K562 (cell line): Measurements from ENCODE around the gene ZNF385C. TPM values are rescaled to one million over a fixed set of nuclear protein-coding genes. Genes with fewer than 3 reads are reported as not detected.
A peak's percentile ranks its signal among the peaks of the same experiment; 100 is the strongest.
"Not testable (repeated sequence)": the region's sequence is repeated elsewhere in the genome, so short reads cannot be mapped to it uniquely, and the experiment has no call there.

Source experiments
- ATAC-seq: fragments of 200-7000 bp; cut with Tn5 transposase; 3 replicates; pipeline ENCODE4 v1.9.1; 2020; ENCODE audit warnings: moderate library complexity
- BruUV-seq: library from RNA; stranded (reverse); fragments of 400-500 nt; replicated peaks from 2 replicates; lab custom pipeline; 2021; lab: Mats Ljungman, UMichigan
- CTCF ChIA-PET: fragments of 300-600 bp; formaldehyde crosslinking; extraction: SDS; loops from one replicate; lab custom pipeline; 2021; ENCODE audit warnings: low intra/inter-chr PET ratio; lab: Yijun Ruan, JAX
- POLR2A ChIA-PET: fragments of 300-600, 350-650 bp; sonication (Branson Sonifier 250); formaldehyde crosslinking; extraction: SDS; loops from one replicate; lab custom pipeline; 2021; ENCODE audit warnings: antibody characterized with exemption, inconsistent platforms; lab: Yijun Ruan, JAX
- DNase-seq, 4 experiments: peaks; one replicate each; pipeline versions ENCODE4 v3.0.0 to v3.0.0-alpha.2; 2011 to 2018; ENCODE audit warnings: low spot score in 3 of 4, mixed read lengths in 3 of 4; ENCODE audit errors: extremely low read depth in 1 of 4
- FAIRE-seq: peaks from 2 replicates; lab custom pipeline; 2011; peaks lifted over from hg19 to GRCh38; lab: Jason Lieb, UNC
- H2AFZ ChIP-seq: 2 replicates; pipeline ENCODE4 v1.6.0; 2011; ENCODE audit warnings: low read depth, low read length, control low read depth, inconsistent platforms
- H3K27ac ChIP-seq: fragments of 200-600 bp; 3 replicates; pipeline ENCODE4 v1.8.0; 2011; ENCODE audit warnings: low read depth, mild to moderate bottlenecking, control low read depth, inconsistent platforms, low read length, moderate library complexity, mixed read lengths; ENCODE audit errors: extremely low read depth
- H3K27me3 ChIP-seq, 2 experiments: fragments of 300-600 bp in 1 of 2; 2 replicates in 1 of 2; 3 replicates in 1 of 2; pipeline versions ENCODE4 v1.6.0 to v1.8.0; 2011; ENCODE audit warnings: inconsistent platforms in 2 of 2, low read length in 2 of 2, mild to moderate bottlenecking in 1 of 2, mixed read lengths in 1 of 2, moderate library complexity in 1 of 2; ENCODE audit not compliant: control insufficient read depth in 2 of 2, insufficient read depth in 2 of 2
- H3K36me3 ChIP-seq: fragments of 300-600 bp; 3 replicates; pipeline ENCODE4 v1.8.0; 2011; ENCODE audit warnings: mild to moderate bottlenecking, low read length, inconsistent platforms; ENCODE audit not compliant: control insufficient read depth, insufficient read depth
- H3K4me1 ChIP-seq, 2 experiments: fragments of 200-600 bp in 1 of 2; replicated peaks in 1 of 2; 2 replicates in 1 of 2; 3 replicates in 1 of 2; pipeline versions ENCODE4 v1.5.1 to v1.8.0; 2011; ENCODE audit warnings: inconsistent platforms in 2 of 2, low read length in 2 of 2, mild to moderate bottlenecking in 1 of 2, mixed read lengths in 1 of 2, moderate library complexity in 1 of 2; ENCODE audit not compliant: control insufficient read depth in 2 of 2, insufficient read depth in 2 of 2
- H3K4me2 ChIP-seq: 2 replicates; pipeline ENCODE4 v1.6.1; 2011; ENCODE audit warnings: low read length, control low read depth, inconsistent platforms, mixed read lengths; ENCODE audit not compliant: insufficient read depth
- H3K4me3 ChIP-seq: fragments of 200-600 bp; sonication (generic), shearing (Covaris generic); 2 replicates; pipeline ENCODE4 v1.5.1; 2016; ENCODE audit warnings: control low read depth, inconsistent platforms
- H3K79me2 ChIP-seq: fragments of 200-600 bp; 3 replicates; pipeline ENCODE4 v1.8.0; 2011; ENCODE audit warnings: low read length, inconsistent platforms; ENCODE audit not compliant: control insufficient read depth, insufficient read depth
- H3K9ac ChIP-seq, 2 experiments: 2 replicates each; pipeline versions ENCODE4 v1.6.0 to v1.6.1; 2011; ENCODE audit warnings: low read depth in 2 of 2, low read length in 2 of 2, control low read depth in 1 of 2, inconsistent platforms in 1 of 2, mild to moderate bottlenecking in 1 of 2, mixed read lengths in 1 of 2; ENCODE audit not compliant: insufficient read depth in 1 of 2
- H3K9me1 ChIP-seq: one replicate; pipeline ENCODE4 v1.6.0; 2011; ENCODE audit warnings: inconsistent platforms, mild to moderate bottlenecking, low read length, moderate library complexity; ENCODE audit not compliant: control insufficient read depth, insufficient read depth
- H3K9me3 ChIP-seq: replicated peaks from 2 replicates; pipeline ENCODE4 v1.5.1; 2011; ENCODE audit warnings: low read depth, low read length, inconsistent platforms; ENCODE audit not compliant: control insufficient read depth, insufficient read depth
- H4K20me1 ChIP-seq: replicated peaks from 2 replicates; pipeline ENCODE4 v1.6.1; 2011; ENCODE audit warnings: low read length, inconsistent platforms, mixed read lengths; ENCODE audit not compliant: control insufficient read depth, insufficient read depth
- CEBPB ChIP-seq: fragments of 450-650 bp; IDR thresholded peaks from 2 replicates; pipeline ENCODE4 v1.6.1; 2016; ENCODE audit warnings: missing genetic modification characterization, missing compliant biosample characterization
- CEBPG ChIP-seq, 3 experiments: fragments of 200-800 bp in 1 of 3; sonication (Bioruptor generic) in 1 of 3; sonication (generic) in 1 of 3; formaldehyde crosslinking in 1 of 3; IDR thresholded peaks in 2 of 3; conservative IDR thresholded peaks in 1 of 3; 2 replicates each; pipeline versions ENCODE4 v1.6.1 to v1.8.0; 2016 to 2022; ENCODE audit warnings: missing compliant biosample characterization in 2 of 3, missing genetic modification characterization in 2 of 3, mild to moderate bottlenecking in 1 of 3, missing genetic modification reagents in 1 of 3
- GATA2 ChIP-seq: sonication (generic); formaldehyde crosslinking; IDR thresholded peaks from 2 replicates; pipeline ENCODE4 v1.4.0; 2020; ENCODE audit warnings: mild to moderate bottlenecking, missing genetic modification reagents
- ZNF3 ChIP-seq: fragments of 250-450 bp; sonication (Bioruptor Pico); IDR thresholded peaks from 2 replicates; pipeline ENCODE4 v1.5.0; 2021; ENCODE audit warnings: mild to moderate bottlenecking, moderate library complexity
- WGBS: fragments of 100-300 bp; shearing (Covaris generic); methylation state at CpG from one replicate; pipeline ENCODE4 v1.1.6; 2016; ENCODE audit warnings: low coverage, mixed read lengths; ENCODE audit not compliant: insufficient coverage; ENCODE audit errors: missing lambda C conversion rate; 5-methylcytosine and 5-hydroxymethylcytosine counted together
- in situ Hi-C: fragments of 300-500 bp; cut with MboI; formaldehyde crosslinking; loops from 4 replicates; pipeline ENCODE4 v1.15.0; 2018; ENCODE audit warnings: inconsistent platforms, mixed read lengths
- intact Hi-C: fragments of 100-400 bp; cut with micrococcal nuclease; formaldehyde crosslinking; loops from 2 replicates; pipeline ENCODE4 v1.14.2; 2022
- polyA plus RNA-seq, 8 experiments: library from polyadenylated mRNA; depleted of rRNA in 4 of 8; stranded (reverse) in 5 of 8; unstranded in 3 of 8; fragments of >200 nt; fragmentation: Nextera tagmentation in 2 of 8; fragmentation: Illumina TruSeq in 1 of 8; extraction: Ambion mirVana in 2 of 8; extraction: Trizol in 1 of 8; gene quantifications; 2 replicates each; pipeline versions ENCODE4 v1.2.1 to v1.2.3, GENCODE V29; 2011 to 2014; ENCODE audit warnings: inconsistent platforms in 1 of 8, missing spikeins in 1 of 8
- total RNA-seq, 7 experiments: library from RNA; depleted of rRNA in 6 of 7; stranded (reverse); fragments of >200 nt in 6 of 7; fragmentation: Illumina TruSeq in 2 of 7; extraction: Trizol in 2 of 7; gene quantifications; 2 replicates each; pipeline versions ENCODE4 v1.2.1 to v1.2.3, GENCODE V29; 2011 to 2021; ENCODE audit warnings: low replicate concordance in 1 of 7
- TF ChIP-seq, protein P1 (sequence below): fragments of 250-450 bp; sonication (Bioruptor Pico); IDR thresholded peaks from 2 replicates; pipeline ENCODE4 v1.5.0; 2021; ENCODE audit warnings: mild to moderate bottlenecking, borderline replicate concordance
- TF ChIP-seq, protein P2 (sequence below), 2 experiments: fragments of 450-650 bp in 1 of 2; IDR thresholded peaks; 2 replicates each; pipeline ENCODE4 v1.6.1; 2011 to 2017; ENCODE audit warnings: low read depth in 2 of 2, antibody characterized with exemption in 1 of 2, borderline replicate concordance in 1 of 2, low read length in 1 of 2, mild to moderate bottlenecking in 1 of 2, mixed read lengths in 1 of 2; ENCODE audit not compliant: control insufficient read depth in 1 of 2

Gene ZNF385C
- total and polyA plus RNA-seq, 9 of the 15 experiments (the other 6 are each of a cell fraction or from before 2014, with no cell fraction given), result 0.03 to 0.35 (median 0.18) TPM; not detected in 1

DNA sequence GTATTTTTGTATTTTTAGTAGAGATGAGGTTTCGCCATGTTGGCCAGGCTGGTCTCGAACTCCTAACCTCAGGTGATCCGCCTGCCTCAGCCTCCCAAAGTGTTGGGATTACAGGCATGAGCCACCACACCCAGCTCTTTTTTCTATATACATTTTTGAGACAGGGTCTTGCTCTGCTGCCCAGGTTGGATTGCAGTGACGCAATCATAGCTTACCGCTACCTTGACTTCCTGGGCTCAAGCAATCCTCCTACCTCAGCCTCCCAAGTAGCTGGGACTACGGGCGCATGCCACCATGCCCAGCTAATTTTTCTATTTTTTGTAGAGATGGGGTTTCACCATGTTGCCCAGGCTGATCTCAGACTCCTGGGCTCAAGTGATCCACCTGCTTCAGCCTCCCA lies 42.4 kb upstream of the ZNF385C start:
- FAIRE-seq; H3K9me3 ChIP-seq; ATAC-seq; BruUV-seq; H3K27ac ChIP-seq; intact Hi-C loops; H3K4me2 ChIP-seq; H3K4me3 ChIP-seq; in situ Hi-C loops; DNase-seq; H2AFZ ChIP-seq; H3K9me1 ChIP-seq; H3K9ac ChIP-seq; CTCF ChIA-PET; H3K27me3 ChIP-seq; TF ChIP-seq CEBPG (CRISPR knock-in tag; IDR thresholded peaks at IDR 0.05): not testable (repeated sequence)
- Histone ChIP-seq H3K4me1 (peaks cover 6 to 10% of the 10 kb centered on the region in 2 experiments; a peak in 3 of 5 replicates), H3K79me2 (peaks cover 73% of the 10 kb centered on the region), H4K20me1 (peaks cover 14% of the 10 kb centered on the region; the same call in 1 of the 2 replicates), H3K36me3 (peaks cover 72% of the 10 kb centered on the region)
- WGBS, result 98% methylated on average over 7 of the region's 7 CpGs
- TF ChIP-seq CEBPB (peak; percentile 47), CEBPG (tag; conservative IDR thresholded peaks at IDR 0.05 in 1 of 2, IDR thresholded peaks at IDR 0.05 in 1 of 2) (peak in 1 of 2 experiments; percentile 33; a peak in 1 of 4 replicates)
- POLR2A ChIA-PET, result interaction anchor here (0.5 to 0.6 kb wide), 2 partner anchors 259 to 447 kb away, joined by 3 read pairs; no protein-coding TSS in a partner anchor

DNA sequence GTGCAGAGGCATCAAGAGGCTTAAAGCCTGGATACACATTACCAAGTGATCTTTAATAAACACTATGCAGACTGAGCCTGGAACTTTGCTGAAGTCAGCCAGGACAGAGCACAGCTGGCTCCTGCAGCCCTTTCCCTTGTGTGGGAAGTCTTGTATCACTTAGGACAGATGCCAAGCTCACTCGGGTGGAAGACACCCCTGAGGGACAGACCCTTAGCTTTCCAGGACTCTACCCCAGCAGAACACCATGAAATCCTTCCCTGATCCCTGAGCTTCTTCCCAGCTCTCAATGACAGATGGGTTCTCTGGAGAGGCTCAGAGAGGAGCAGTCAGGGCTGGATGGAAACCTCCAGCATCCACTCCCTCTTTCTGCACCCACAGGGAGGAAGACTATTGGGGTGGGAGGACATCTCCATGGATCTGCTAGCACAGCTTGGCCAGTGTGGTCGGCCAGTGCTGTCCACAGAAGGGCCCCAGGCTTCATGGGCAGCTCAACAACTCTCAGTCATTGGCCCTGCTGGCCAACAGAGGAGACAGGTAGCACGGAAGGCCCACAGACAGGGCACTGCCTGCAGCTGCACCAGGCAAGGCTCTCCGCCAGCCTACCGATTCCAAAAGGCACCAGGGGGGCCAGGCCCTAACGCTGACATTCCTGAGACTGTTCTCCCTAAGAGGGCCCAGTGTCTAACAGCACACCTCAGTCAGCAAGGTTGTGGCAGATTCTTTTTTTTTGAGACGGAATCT lies 40.6 kb upstream of the ZNF385C start:
- peaks cover 10% of the 10 kb centered on the region; the same call in 1 of the 2 replicates for H4K20me1 ChIP-seq
- TF ChIP-seq, protein P1, sequence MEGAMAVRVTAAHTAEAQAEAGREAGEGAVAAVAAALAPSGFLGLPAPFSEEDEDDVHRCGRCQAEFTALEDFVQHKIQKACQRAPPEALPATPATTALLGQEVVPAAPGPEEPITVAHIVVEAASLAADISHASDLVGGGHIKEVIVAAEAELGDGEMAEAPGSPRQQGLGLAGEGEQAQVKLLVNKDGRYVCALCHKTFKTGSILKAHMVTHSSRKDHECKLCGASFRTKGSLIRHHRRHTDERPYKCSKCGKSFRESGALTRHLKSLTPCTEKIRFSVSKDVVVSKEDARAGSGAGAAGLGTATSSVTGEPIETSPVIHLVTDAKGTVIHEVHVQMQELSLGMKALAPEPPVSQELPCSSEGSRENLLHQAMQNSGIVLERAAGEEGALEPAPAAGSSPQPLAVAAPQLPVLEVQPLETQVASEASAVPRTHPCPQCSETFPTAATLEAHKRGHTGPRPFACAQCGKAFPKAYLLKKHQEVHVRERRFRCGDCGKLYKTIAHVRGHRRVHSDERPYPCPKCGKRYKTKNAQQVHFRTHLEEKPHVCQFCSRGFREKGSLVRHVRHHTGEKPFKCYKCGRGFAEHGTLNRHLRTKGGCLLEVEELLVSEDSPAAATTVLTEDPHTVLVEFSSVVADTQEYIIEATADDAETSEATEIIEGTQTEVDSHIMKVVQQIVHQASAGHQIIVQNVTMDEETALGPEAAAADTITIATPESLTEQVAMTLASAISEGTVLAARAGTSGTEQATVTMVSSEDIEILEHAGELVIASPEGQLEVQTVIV, result no peak
- TF ChIP-seq GATA2 (CRISPR knock-in tag) (no peak), ZNF3 (CRISPR knock-in tag) (no peak)
- TF ChIP-seq, protein P2, sequence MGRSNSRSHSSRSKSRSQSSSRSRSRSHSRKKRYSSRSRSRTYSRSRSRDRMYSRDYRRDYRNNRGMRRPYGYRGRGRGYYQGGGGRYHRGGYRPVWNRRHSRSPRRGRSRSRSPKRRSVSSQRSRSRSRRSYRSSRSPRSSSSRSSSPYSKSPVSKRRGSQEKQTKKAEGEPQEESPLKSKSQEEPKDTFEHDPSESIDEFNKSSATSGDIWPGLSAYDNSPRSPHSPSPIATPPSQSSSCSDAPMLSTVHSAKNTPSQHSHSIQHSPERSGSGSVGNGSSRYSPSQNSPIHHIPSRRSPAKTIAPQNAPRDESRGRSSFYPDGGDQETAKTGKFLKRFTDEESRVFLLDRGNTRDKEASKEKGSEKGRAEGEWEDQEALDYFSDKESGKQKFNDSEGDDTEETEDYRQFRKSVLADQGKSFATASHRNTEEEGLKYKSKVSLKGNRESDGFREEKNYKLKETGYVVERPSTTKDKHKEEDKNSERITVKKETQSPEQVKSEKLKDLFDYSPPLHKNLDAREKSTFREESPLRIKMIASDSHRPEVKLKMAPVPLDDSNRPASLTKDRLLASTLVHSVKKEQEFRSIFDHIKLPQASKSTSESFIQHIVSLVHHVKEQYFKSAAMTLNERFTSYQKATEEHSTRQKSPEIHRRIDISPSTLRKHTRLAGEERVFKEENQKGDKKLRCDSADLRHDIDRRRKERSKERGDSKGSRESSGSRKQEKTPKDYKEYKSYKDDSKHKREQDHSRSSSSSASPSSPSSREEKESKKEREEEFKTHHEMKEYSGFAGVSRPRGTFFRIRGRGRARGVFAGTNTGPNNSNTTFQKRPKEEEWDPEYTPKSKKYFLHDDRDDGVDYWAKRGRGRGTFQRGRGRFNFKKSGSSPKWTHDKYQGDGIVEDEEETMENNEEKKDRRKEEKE (IDR thresholded peaks at IDR 0.05; ENCODE audit: borderline replicate concordance in 1 of 2, control insufficient read depth in 1 of 2, low read depth in 2 of 2, low read length in 1 of 2), result no peak

More for the DNA sequence above, 40.6 kb upstream of the ZNF385C start:
- in situ Hi-C loops (no loop called here), intact Hi-C loops (no loop called here)
- WGBS, result 77% methylated on average over 7 of the region's 7 CpGs
- peaks cover 9 to 11% of the 10 kb centered on the region in 2 experiments; a peak in 3 of 5 replicates for H3K4me1 ChIP-seq
- ATAC-seq, result 0 out of 3 replicates have a peak, but pooled peaks have one; percentile 19
- peak; percentile 59 for FAIRE-seq
- H3K79me2 ChIP-seq, result peaks cover 80% of the 10 kb centered on the region
- H3K4me2 ChIP-seq, result no peak overlapping the region
- H3K9me1 ChIP-seq, result no peaks in the 10 kb centered on the region
- peaks cover 80% of the 10 kb centered on the region for H3K36me3 ChIP-seq
- POLR2A ChIA-PET, result interaction anchor here (1.2 to 1.9 kb wide), 3 partner anchors 11 to 18 kb away, joined by 4 to 8 read pairs (median 6); partner anchors contain the start of gene KAT2A
- no peak overlapping the region for H3K4me3 ChIP-seq
- H3K27ac ChIP-seq, result no peak overlapping the region
- H3K27me3 ChIP-seq, result no peaks in the 10 kb centered on the region
- CTCF ChIA-PET, result no interaction called here
- peak overlapping the region in 1 of 2 experiments; percentile 84; a peak in 2 of 4 replicates for H3K9ac ChIP-seq
- BruUV-seq, result no TSS peak
- DNase-seq, result no peak
- H2AFZ ChIP-seq, result no peak overlapping the region
- no peaks in the 10 kb centered on the region for H3K9me3 ChIP-seq
